Iris pigment epithelial cell (primary cell): ENCODE results near the gene ARMH3.
"Not testable (repeated sequence)": the region's sequence is repeated elsewhere in the genome, so short reads cannot be mapped to it uniquely, and the experiment has no call there.

Source experiments
- DNase-seq: peaks from one replicate; pipeline ENCODE4 v3.0.0-alpha.2; 2011; ENCODE audit warnings: low read depth

The ARMH3 gene

GRCh38 chr10:101986624-101986971, 69.4 kb downstream of the ARMH3 start:
- DNase-seq, result peak; percentile 48

DNA sequence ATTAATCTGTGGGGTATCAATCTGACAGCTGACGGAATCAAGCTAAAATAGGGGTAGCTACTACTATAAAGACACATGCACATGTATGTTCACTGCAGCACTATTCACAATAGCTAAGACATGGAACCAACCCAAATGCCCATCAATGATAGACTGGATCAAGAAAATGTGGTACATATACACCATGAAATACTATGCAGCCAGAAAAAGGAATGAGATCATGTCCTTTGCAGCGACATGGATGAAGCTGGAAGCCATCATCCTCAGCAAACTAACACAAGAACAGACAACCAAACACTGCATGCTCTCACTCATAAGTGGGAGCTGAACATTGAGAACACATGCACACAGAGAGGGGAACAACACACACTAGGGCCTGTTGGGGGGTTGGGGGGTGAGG, 75.3 kb downstream of the ARMH3 start:
- DNase-seq, result not testable (repeated sequence)

DNA sequence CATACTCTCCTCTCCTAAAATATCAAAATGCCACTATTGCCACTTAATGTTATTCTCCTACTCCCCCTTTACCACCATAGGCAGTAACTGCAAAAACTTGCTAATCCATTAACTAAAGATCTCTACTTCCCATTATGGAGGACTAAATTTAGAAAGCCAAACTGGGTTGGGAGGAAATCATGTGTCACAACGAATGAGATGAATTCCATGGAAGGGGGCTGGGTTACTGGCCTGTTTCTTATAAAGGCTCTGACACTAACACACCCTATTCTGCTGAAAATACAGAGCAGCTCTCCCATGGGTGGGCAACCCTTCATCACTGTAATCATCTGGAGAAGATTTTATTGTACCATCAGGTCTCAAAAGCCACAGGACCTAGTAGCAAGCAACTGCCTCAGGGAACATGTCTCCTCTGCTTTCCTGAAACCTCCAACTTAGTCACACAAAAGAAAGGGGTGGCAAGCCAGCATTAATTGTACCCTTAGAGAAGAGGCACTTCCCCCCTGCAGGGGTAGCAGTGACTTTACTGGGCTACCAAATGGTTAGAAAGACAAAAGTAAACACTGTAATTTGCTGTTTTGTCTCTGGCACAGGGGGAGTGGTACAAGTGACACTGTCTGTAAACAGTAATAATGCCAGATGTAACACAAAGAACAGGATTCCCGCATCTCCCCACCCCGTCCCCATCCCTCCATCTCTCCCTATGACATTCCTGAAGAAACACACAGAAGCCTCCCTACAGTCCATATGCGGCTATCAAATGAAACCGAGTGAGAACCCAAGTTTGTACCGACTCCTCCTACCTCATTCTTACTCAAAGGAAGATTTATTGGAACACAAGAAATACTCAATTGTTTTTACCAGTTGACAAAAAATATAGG, 81.6 kb downstream of the ARMH3 start:
- peak; percentile 33 for DNase-seq

DNA sequence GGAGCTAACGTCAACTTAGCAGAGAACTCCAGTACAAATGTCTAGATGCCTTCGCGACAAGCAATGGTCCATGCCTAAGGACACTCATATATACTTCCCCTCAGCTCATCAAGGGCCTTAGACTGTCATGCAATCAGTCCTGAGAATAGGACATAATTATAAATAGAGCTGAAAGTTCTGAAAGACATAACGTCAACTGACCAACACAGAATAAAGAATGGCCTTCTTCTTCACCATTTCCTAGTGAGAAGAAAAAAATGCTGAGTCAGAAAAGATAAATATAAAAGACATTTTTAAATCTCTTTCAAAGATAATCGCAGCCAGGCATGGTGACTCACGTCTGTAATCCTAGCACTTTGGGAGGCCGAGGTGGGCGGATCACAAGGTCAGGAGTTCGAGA, 83.2 kb downstream of the ARMH3 start:
- DNase-seq, result peak; percentile 49

DNA sequence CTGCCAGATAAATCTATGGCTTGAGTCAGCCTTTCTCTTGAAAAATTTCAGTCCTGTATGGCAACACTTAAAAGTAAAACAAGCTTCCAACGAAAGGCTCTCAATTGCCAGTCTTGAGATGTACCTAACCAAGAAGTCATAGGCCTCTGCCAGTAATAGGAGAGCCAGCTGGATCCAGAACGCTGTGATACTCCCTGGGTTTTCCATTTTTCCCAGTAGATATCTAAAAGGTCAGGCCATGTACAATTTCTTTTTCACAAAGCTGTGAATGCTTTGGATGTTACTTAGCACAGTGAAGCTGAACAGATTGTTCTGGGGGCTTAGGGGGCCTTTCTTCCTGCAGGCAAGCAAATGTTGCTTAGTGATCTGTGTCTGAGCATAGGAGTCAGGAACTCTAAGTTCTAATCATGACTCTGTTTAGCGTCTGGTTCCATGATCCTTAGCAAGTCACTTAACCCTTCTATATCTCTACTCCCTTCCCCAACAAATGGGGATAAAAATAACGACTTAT, 86.5 kb downstream of the ARMH3 start:
- no peak for DNase-seq

GRCh38 chr10:101968940-101969321, 87.0 kb downstream of the ARMH3 start:
- no peak for DNase-seq

DNA sequence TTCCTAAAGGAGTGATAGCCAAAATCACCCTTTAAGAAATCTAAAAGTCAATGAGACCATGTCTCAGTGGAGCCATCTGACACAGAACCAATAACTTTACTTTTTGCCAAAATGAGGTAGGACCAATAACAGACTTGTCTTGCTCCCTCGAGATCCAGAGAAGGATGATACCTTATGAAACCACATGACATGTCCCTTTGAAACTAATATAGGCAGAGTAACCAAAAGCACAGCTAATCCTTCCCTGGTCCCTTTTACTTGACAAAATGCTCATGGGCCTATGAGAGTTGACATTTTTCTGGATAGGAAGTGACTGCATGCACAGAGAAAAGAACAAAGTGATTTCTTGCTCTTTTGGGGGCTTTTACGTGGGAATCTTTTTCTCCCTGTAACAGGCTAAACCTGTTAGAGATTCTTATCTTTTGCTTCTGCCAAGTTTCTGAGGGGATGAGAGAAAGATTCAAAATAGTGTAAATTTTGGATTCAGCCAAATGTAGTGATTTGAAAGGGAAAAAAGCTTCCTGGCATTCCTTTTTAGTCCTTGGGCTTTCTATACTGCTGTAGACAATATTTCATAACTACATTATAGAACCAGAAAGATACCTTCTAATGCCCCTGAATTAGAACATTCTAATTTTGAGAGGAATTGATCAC, 87.6 kb downstream of the ARMH3 start:
- DNase-seq, result no peak

DNA sequence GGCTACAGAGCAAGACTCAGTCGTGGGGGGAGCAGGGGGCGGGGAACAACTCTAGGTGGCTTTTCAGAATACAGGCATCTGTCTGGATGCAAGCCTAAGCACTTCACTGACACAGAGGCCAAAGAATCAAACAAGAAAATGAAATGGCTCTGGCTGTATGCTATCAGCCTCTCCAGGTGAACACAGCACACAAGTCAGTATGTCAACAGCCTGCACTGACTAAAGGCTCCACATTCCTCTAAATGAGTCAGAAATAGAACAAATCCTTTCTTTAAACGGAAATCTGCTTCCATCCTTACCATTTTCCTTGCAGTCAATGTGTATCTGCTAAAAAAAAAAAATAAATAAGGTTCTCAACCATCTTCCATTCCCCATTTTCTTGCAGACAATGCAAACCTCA, 88.3 kb downstream of the ARMH3 start:
- peak; percentile 74 for DNase-seq

DNA sequence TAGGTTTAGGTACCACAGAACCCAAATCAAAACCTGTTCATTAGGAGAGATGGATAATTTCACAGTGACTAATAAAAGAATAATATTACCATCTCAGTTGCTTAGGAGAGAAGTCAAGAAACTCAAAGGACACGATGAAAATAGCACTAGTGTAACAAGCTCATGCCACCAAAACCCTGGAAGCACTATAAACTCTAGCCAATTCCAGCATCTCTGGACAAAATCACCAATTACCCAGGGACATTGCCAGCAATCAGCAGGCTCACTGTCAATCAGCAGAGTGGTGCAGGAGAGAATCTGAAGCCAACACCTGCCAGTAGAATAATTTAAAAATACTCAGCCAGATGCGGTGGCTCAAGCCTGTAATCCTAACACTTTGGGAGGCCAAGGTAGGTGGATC, 88.9 kb downstream of the ARMH3 start:
- no peak for DNase-seq

DNA sequence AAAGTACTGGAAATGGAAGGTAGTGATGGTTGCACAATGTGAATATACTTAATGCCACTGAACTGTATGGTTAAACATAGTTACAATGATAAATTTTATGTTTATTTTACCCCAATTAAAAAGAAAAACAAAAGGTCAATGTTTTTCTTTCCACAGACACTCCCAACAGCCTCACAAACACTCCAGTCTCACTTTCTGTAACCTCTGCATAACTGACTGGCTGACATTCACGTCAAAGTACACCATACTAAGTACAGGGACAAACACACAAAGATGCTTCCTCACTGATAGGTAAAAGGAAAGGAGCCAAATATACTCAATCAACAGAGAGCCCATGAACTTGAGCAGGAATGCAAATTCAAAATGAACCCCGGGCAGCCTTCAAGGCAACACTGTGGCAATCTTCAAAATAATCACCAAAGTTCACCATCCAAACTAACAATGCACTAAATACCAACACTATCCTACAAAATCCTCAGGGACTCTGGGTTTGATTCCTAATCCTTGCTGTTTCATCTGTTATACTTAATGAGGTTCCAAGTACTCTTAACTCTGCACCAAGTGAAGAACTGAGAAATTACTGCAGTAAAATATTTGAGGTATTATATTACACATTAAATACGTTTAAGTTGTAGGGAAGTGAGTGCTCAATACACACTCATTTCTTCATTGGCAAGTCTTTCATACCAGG, 90.8 kb downstream of the ARMH3 start:
- DNase-seq, result no peak

DNA sequence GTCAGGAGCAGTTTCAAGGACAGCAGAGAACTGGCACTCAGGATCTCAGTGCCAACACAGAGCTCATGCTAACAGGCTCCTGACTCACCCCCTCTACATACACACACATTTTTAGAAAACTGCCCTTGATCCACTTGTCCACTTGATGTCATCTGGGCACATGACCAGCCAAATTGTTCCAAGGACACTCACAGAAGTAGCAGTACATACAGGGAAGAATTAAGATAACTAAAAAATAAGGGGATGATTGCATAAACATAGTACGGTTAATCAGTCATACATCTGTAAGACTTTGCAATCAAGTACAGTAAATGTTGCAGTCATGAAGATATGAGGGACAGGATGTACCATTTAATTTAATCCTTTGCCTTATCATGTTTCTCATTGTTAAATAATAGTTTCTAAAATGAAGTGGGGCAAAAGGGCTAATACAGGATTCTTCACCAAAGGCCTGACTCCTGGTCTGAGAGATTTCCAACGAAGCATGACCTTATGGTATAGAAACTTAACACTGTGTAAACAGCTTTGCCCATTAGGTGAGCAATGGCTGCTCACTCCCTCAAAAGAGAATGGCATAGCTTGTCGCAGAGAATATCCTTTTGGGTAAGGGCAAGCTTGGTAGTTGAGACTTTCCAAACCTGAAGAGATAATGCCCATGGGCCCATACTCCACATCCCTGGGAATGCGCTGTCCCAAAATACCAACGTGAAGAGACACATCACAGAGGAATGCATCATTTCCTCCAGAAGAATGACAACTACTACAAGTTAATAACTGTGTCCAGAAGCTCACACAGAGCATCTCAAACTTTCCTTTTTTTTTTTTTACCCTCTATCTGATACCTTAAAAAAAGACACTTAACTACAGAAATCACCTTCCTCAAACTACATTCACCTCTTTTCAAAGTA, 94.1 kb downstream of the ARMH3 start:
- DNase-seq, result peak; percentile 78

DNA sequence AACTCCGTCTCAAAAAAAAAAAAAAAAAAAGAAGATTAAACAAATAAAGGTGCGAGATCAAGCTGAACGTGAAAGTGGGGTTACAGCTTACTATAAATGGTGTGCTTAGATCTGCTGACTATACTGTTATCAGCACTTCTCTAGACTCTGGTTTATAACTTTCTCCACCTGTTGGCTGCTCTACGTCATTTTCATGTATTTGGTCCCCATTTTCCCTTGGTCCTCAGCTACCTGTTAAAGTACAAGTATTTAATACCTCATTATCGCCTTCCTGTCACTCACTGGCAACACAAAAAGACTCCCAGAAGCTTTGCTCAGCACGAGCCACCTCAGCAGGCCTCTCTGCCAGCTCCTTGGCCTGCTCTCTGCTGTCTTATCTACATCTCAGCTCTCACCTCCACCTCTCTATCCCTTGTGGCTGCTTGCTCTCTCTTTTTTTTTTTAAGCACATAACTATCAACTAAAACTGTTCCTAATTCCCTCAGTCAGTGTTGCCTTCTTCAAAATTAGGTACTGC, 95.0 kb downstream of the ARMH3 start:
- no peak for DNase-seq

- DNase-seq, result no peak
Observed at GRCh38 chr10:101959346-101959916, 96.5 kb downstream of the ARMH3 start.

DNA sequence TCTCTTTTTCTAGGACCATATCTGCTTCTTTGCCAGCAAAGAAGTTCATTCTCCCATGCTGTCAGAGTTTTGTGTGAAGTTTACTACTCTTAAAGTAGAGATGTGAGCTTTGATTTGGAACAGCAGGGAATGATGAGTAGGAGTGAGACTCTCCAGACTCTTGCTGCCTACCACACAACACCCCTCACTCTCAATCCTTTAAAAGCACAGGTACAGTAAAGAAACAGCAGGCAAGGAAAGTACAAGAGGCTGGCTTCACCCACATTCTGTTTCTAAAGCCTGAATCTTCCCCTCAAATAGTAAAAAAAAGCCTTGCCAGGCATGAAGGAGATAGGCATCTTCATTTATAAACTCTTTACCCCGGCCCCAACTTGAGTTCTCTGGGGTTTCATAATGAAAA, 97.3 kb downstream of the ARMH3 start:
- no peak for DNase-seq

GRCh38 chr10:101956898-101957297, 99.1 kb downstream of the ARMH3 start:
- DNase-seq, result no peak

DNA sequence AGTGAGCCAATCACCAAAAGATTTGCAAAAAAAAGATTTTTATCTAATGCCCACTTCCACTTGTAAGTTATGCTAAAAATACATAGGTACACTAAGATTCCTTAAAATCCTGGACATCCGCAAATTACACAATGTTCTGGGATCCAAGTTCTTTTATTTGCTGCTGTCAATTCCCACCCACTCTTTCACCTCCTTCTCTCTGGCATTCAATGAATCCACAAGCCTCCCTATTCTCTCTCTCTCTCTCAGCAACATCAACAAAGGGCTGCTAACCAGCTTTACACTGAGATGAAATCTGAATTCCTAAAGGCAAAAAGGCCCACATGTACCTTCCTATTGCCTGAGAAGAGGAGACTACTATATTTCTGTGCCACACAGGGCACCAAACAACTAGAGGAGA, 99.9 kb downstream of the ARMH3 start:
- no peak for DNase-seq

GRCh38 chr10:101952191-101952590, 103.8 kb downstream of the ARMH3 start:
- DNase-seq, result no peak

GRCh38 chr10:101950213-101950612, 105.8 kb downstream of the ARMH3 start:
- no peak for DNase-seq

GRCh38 chr10:101941871-101942270, 114.1 kb downstream of the ARMH3 start:
- peak; percentile 81 for DNase-seq

- peak; percentile 75 for DNase-seq
Observed at GRCh38 chr10:101940916-101941315, 115.1 kb downstream of the ARMH3 start.

DNA sequence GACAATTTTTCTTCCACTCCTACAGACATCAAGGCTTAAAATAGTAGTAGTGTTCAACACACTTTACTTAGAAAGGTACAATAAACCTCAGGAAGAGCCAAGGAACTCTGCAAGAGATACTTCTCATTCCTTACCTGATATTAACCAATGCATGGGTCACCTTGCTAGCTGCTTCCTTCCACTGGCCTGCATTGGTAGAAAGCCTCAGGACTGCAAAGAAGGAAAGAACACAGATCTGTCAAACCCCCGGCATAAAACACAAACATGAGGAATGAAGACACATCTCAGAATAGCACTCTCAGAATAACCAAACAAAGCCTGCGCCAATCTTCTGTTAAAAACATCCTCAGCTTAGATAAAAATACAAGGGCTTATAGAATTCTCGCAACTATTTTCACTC, 116.2 kb downstream of the ARMH3 start:
- no peak for DNase-seq
